ENCODE measurements around the gene TIMM29.

Gene TIMM29

GRCh38 chr19:10928563-10929401 is at the start of gene TIMM29, which contains the start of gene YIPF2:
TSS of gene TIMM29 (plus strand) at chr19:10928811. CDS start at chr19:10928823, 12 bp downstream.
TSS of gene YIPF2 (minus strand) at chr19:10928639. CDS start at chr19:10928410, 229 bp downstream.
- peak; percentile 97 for DNase-seq
- in situ Hi-C loops (cut with MboI; ENCODE audit: low pct_unique_long_range_greater_than_20kb, low sequenced_read_pairs) = no loop called here

GRCh38 chr19:10881403-10882107 is 47.1 kb upstream of the TIMM29 start:
- in situ Hi-C loops (cut with MboI; ENCODE audit: low pct_unique_long_range_greater_than_20kb, low sequenced_read_pairs) = no loop called here
- no peak for DNase-seq

GRCh38 chr19:10882108-10882457 is 46.5 kb upstream of the TIMM29 start:
- in situ Hi-C loops (cut with MboI; ENCODE audit: low pct_unique_long_range_greater_than_20kb, low sequenced_read_pairs) = no loop called here

GRCh38 chr19:10884274-10884673 is 44.3 kb upstream of the TIMM29 start:
- in situ Hi-C loops (cut with MboI; ENCODE audit: low pct_unique_long_range_greater_than_20kb, low sequenced_read_pairs) = no loop called here
- DNase-seq = no peak

More at GRCh38 chr19:10882108-10882457, 46.5 kb upstream of the TIMM29 start:
- DNase-seq = no peak

GRCh38 chr19:10885201-10886169 is 43.1 kb upstream of the TIMM29 start:
- DNase-seq = no peak
- in situ Hi-C loops (cut with MboI; ENCODE audit: low pct_unique_long_range_greater_than_20kb, low sequenced_read_pairs) = no loop called here

GRCh38 chr19:10887616-10888367 is 40.8 kb upstream of the TIMM29 start:
- in situ Hi-C loops (cut with MboI; ENCODE audit: low pct_unique_long_range_greater_than_20kb, low sequenced_read_pairs) = no loop called here

GRCh38 chr19:10888421-10888866 is 40.2 kb upstream of the TIMM29 start:
- DNase-seq = no peak
- in situ Hi-C loops (cut with MboI; ENCODE audit: low pct_unique_long_range_greater_than_20kb, low sequenced_read_pairs) = no loop called here

More at GRCh38 chr19:10887616-10888367, 40.8 kb upstream of the TIMM29 start:
- no peak for DNase-seq

- in situ Hi-C loops (cut with MboI; ENCODE audit: low pct_unique_long_range_greater_than_20kb, low sequenced_read_pairs) = no loop called here
- no peak for DNase-seq
Observed at GRCh38 chr19:10889880-10890279, 38.7 kb upstream of the TIMM29 start.

GRCh38 chr19:10891405-10892086 is 37.1 kb upstream of the TIMM29 start:
- in situ Hi-C loops (cut with MboI; ENCODE audit: low pct_unique_long_range_greater_than_20kb, low sequenced_read_pairs) = no loop called here
- DNase-seq = no peak

- no peak for DNase-seq
- in situ Hi-C loops (cut with MboI; ENCODE audit: low pct_unique_long_range_greater_than_20kb, low sequenced_read_pairs) = no loop called here
Observed at GRCh38 chr19:10892256-10892655, 36.4 kb upstream of the TIMM29 start.

- in situ Hi-C loops (cut with MboI; ENCODE audit: low pct_unique_long_range_greater_than_20kb, low sequenced_read_pairs) = no loop called here
- DNase-seq = no peak
Observed at GRCh38 chr19:10894911-10895213, 33.7 kb upstream of the TIMM29 start.

- DNase-seq = no peak
- in situ Hi-C loops (cut with MboI; ENCODE audit: low pct_unique_long_range_greater_than_20kb, low sequenced_read_pairs) = no loop called here
Observed at GRCh38 chr19:10895363-10895762, 33.2 kb upstream of the TIMM29 start.

- in situ Hi-C loops (cut with MboI; ENCODE audit: low pct_unique_long_range_greater_than_20kb, low sequenced_read_pairs) = no loop called here
- no peak for DNase-seq
Observed at GRCh38 chr19:10895920-10896319, 32.7 kb upstream of the TIMM29 start.

GRCh38 chr19:10896851-10897526 is 31.6 kb upstream of the TIMM29 start:
- in situ Hi-C loops (cut with MboI; ENCODE audit: low pct_unique_long_range_greater_than_20kb, low sequenced_read_pairs) = no loop called here
- peak; percentile 27 for DNase-seq

- DNase-seq = no peak
- in situ Hi-C loops (cut with MboI; ENCODE audit: low pct_unique_long_range_greater_than_20kb, low sequenced_read_pairs) = no loop called here
Observed at GRCh38 chr19:10898633-10899032, 30.0 kb upstream of the TIMM29 start.

- in situ Hi-C loops (cut with MboI; ENCODE audit: low pct_unique_long_range_greater_than_20kb, low sequenced_read_pairs) = no loop called here
- no peak for DNase-seq
Observed at GRCh38 chr19:10899151-10899653, 29.4 kb upstream of the TIMM29 start.

- DNase-seq = no peak
- in situ Hi-C loops (cut with MboI; ENCODE audit: low pct_unique_long_range_greater_than_20kb, low sequenced_read_pairs) = no loop called here
Observed at GRCh38 chr19:10907925-10908324, 20.7 kb upstream of the TIMM29 start.
